ENCODE results near the gene TRAPPC14. TPM values are rescaled to one million over a fixed set of nuclear protein-coding genes. Genes with fewer than 3 reads are reported as not detected.
A peak's percentile ranks its signal among the peaks of the same experiment; 100 is the strongest.

Gene TRAPPC14
- total RNA-seq, 1 donor from 2014 or later: 20.3 TPM

DNA sequence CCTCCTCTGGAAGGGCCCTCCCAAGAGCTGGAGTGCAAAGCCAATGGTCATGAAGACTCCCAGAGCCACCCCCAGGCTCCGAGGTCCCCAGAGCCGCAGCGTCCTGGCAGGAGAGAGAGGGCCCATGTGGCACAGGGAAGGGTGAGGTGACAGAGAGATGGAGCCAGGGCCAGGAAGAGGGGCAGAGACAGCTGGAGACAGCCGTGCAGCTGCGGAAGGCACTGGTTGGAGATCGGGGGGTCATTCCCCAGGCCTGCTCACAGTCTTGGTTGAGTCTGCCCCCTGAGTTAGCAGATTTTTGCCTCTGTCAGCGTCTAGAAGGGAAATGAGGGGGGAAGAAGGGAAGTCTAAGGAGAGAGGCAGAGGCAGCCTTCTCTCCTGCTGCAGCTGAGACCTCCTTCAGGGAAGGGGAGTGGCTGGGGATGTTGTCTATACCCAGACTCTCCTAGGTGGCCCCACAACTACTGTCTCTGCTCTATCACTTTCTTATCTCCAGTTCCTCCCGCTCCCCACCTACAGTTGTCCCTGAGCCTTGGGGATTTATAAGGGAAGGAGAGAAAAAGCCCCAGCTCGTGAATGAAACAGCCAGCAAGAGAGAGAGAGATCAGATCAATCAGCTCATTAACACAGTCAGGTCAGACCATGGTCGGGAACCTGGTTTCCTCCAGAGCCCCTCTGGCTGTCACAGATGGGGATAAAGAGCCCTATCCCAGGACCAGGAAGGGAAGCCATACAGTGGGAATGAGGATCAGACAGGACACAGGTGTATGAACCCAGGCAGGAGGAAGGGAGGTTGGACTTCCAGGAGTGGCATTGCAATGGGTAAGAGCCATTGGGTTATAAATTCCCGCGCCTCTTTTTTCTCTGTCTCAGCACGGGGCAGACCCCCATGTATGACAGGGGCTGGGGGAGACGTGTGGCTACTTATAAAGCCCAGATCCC lies 8.7 kb upstream of the TRAPPC14 start:
- DNase-seq (ENCODE audit: extremely low spot score, unreplicated experiment): no peak
- peaks cover 27% of the 10 kb centered on the region for H3K4me1 Mint-ChIP-seq (ENCODE audit: unreplicated experiment)
- no peaks in the 10 kb centered on the region for H3K9me3 Mint-ChIP-seq (ENCODE audit: unreplicated experiment)
- no peak overlapping the region for H3K27ac Mint-ChIP-seq (ENCODE audit: unreplicated experiment)
- peak overlapping the region; percentile 74 for H3K4me3 Mint-ChIP-seq (ENCODE audit: unreplicated experiment)
- TF ChIP-seq CTCF (IDR thresholded peaks at IDR 0.05): no peak
- H3K36me3 Mint-ChIP-seq (ENCODE audit: unreplicated experiment): peaks cover 2% of the 10 kb centered on the region
- peaks cover 15% of the 10 kb centered on the region for H3K27me3 Mint-ChIP-seq (ENCODE audit: unreplicated experiment)

GRCh38 chr7:100166317-100166940 lies 7.9 kb upstream of the TRAPPC14 start:
- Mint-ChIP-seq H3K36me3 (ENCODE audit: unreplicated experiment) (peaks cover 2% of the 10 kb centered on the region), H3K4me1 (ENCODE audit: unreplicated experiment) (peaks cover 27% of the 10 kb centered on the region), H3K9me3 (ENCODE audit: unreplicated experiment) (no peaks in the 10 kb centered on the region), H3K27me3 (ENCODE audit: unreplicated experiment) (peaks cover 15% of the 10 kb centered on the region), H3K27ac (ENCODE audit: unreplicated experiment) (no peak overlapping the region), H3K4me3 (ENCODE audit: unreplicated experiment) (no peak overlapping the region)
- no peak for TF ChIP-seq CTCF (IDR thresholded peaks at IDR 0.05)
- DNase-seq (ENCODE audit: extremely low spot score, unreplicated experiment): no peak

DNA sequence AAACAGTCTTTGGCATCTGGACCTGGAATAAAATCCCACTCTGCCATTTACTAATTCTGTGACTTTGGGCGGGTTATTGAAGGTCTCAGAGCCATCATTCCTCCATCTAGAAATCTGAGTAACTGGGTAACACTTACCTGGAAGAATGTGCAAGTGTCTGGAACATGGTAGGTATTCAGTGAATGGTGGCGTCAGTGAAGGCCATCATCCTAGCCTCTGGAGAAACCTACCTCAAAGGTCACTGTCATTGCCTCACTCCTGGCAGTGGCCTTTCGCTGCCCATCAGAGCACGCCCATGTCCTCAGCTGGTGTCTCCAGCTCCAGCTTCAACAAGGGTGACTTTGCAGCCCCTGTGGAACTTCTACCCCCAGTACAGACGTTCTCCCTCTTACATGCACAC lies 5.3 kb upstream of the TRAPPC14 start:
- Mint-ChIP-seq H3K27me3 (ENCODE audit: unreplicated experiment) (peaks cover 8% of the 10 kb centered on the region), H3K4me3 (ENCODE audit: unreplicated experiment) (no peak overlapping the region), H3K9me3 (ENCODE audit: unreplicated experiment) (no peaks in the 10 kb centered on the region), H3K27ac (ENCODE audit: unreplicated experiment) (no peak overlapping the region), H3K36me3 (ENCODE audit: unreplicated experiment) (no peaks in the 10 kb centered on the region), H3K4me1 (ENCODE audit: unreplicated experiment) (peaks cover 27% of the 10 kb centered on the region)
- TF ChIP-seq CTCF (IDR thresholded peaks at IDR 0.05): no peak
- DNase-seq (ENCODE audit: extremely low spot score, unreplicated experiment): no peak

DNA sequence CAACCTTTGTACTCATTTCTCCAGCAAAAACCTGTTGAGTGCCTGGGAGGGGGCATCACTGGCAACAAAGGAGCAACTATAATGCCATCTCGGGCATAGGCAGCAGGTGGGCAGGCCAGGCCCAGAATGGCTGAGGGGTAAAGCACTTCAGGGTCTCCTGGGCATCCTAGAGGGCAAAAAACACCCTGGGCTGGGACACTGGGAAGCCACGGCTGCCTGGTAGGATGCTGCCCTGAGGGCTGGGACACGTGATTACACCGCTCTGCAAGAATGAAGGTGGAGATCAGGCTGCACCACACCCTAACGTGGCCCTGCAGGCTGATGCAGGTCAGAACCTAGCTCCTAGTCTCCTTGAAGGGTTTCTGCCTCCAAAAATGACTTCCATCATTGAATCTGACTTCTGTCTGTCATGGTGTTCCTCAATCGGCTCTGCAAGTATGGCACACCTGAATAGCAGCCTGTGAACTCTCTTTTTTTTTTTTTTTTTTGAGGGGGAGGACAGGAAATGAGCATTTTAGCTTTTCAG lies 4.5 kb upstream of the TRAPPC14 start:
- no peak overlapping the region for H3K27ac Mint-ChIP-seq (ENCODE audit: unreplicated experiment)
- no peak overlapping the region for H3K4me3 Mint-ChIP-seq (ENCODE audit: unreplicated experiment)
- TF ChIP-seq CTCF (IDR thresholded peaks at IDR 0.05): no peak
- DNase-seq (ENCODE audit: extremely low spot score, unreplicated experiment): no peak
- H3K36me3 Mint-ChIP-seq (ENCODE audit: unreplicated experiment): no peaks in the 10 kb centered on the region
- peaks cover 23% of the 10 kb centered on the region for H3K4me1 Mint-ChIP-seq (ENCODE audit: unreplicated experiment)
- peaks cover 8% of the 10 kb centered on the region for H3K27me3 Mint-ChIP-seq (ENCODE audit: unreplicated experiment)
- no peaks in the 10 kb centered on the region for H3K9me3 Mint-ChIP-seq (ENCODE audit: unreplicated experiment)

GRCh38 chr7:100160067-100160466 lies 1.5 kb upstream of the TRAPPC14 start:
- no peak for TF ChIP-seq CTCF (IDR thresholded peaks at IDR 0.05)
- DNase-seq (ENCODE audit: extremely low spot score, unreplicated experiment): no peak
- H3K4me1 Mint-ChIP-seq (ENCODE audit: unreplicated experiment): peaks cover 27% of the 10 kb centered on the region
- no peak overlapping the region for H3K27ac Mint-ChIP-seq (ENCODE audit: unreplicated experiment)
- H3K36me3 Mint-ChIP-seq (ENCODE audit: unreplicated experiment): peaks cover 4% of the 10 kb centered on the region
- no peaks in the 10 kb centered on the region for H3K9me3 Mint-ChIP-seq (ENCODE audit: unreplicated experiment)
- H3K4me3 Mint-ChIP-seq (ENCODE audit: unreplicated experiment): peak overlapping the region; percentile 29
- H3K27me3 Mint-ChIP-seq (ENCODE audit: unreplicated experiment): no peaks in the 10 kb centered on the region
